GM23338 (cell line): Measurements from ENCODE around the gene USP37. TPM values are rescaled to one million over a fixed set of nuclear protein-coding genes. Genes with fewer than 3 reads are reported as not detected.

Source experiments
- ATAC-seq: fragments of 200-7000 bp; cut with Tn5 transposase; 3 replicates; pipeline ENCODE4 v1.9.1; 2020
- DNase-seq: peaks from one replicate; pipeline ENCODE4 v3.0.0-alpha.2; 2015; ENCODE audit warnings: low spot score
- H2AFZ ChIP-seq: fragments of 200-600 bp; sonication (generic); 2 replicates; pipeline ENCODE4 v1.8.0; 2016; ENCODE audit warnings: antibody characterized with exemption, mild to moderate bottlenecking, moderate library complexity
- H3F3A ChIP-seq: fragments of 200-600 bp; sonication (generic); replicated peaks from 2 replicates; pipeline ENCODE4 v1.8.0; 2017; ENCODE audit warnings: antibody characterized with exemption, mixed run types, low read depth
- H3K27ac ChIP-seq: fragments of 200-600 bp; sonication (generic); 2 replicates; pipeline ENCODE4 v1.6.1; 2016; ENCODE audit warnings: low read depth
- H3K27me3 ChIP-seq: fragments of 200-600 bp; sonication (generic); 2 replicates; pipeline ENCODE4 v1.8.0; 2016; ENCODE audit warnings: mild to moderate bottlenecking, mixed run types, moderate library complexity; ENCODE audit not compliant: insufficient read depth
- H3K36me3 ChIP-seq: fragments of 200-600 bp; sonication (generic); 2 replicates; pipeline ENCODE4 v1.8.0; 2016; ENCODE audit warnings: mild to moderate bottlenecking; ENCODE audit not compliant: insufficient read depth
- H3K4me1 ChIP-seq: fragments of 200-600 bp; sonication (generic); 2 replicates; pipeline ENCODE4 v1.8.0; 2016; ENCODE audit warnings: mild to moderate bottlenecking, moderate library complexity; ENCODE audit not compliant: insufficient read depth
- H3K4me2 ChIP-seq: fragments of 200-600 bp; sonication (generic); 2 replicates; pipeline ENCODE4 v1.7.1; 2017; ENCODE audit warnings: mixed run types
- H3K4me3 ChIP-seq: fragments of 200-600 bp; sonication (generic); 2 replicates; pipeline ENCODE4 v1.6.1; 2016; ENCODE audit warnings: mixed run types
- H3K79me2 ChIP-seq: fragments of 200-600 bp; sonication (generic); replicated peaks from 2 replicates; pipeline ENCODE4 v1.8.0; 2017; ENCODE audit warnings: mild to moderate bottlenecking; ENCODE audit not compliant: insufficient read depth
- H3K9me2 ChIP-seq: fragments of 200-600 bp; sonication (generic); 2 replicates; pipeline ENCODE4 v1.8.0; 2017; ENCODE audit not compliant: insufficient read depth
- H4K20me1 ChIP-seq: fragments of 200-600 bp; sonication (generic); replicated peaks from 2 replicates; pipeline ENCODE4 v1.8.0; 2017; ENCODE audit warnings: mild to moderate bottlenecking; ENCODE audit not compliant: insufficient read depth
- H3K27ac Mint-ChIP-seq: 2 replicates; pipeline ENCODE4 v1.8.0; 2020; ENCODE audit warnings: inconsistent platforms, mild to moderate bottlenecking, moderate library complexity, mixed read lengths
- H3K27me3 Mint-ChIP-seq: 3 replicates; pipeline ENCODE4 v1.8.0; 2022; ENCODE audit warnings: low read depth, mild to moderate bottlenecking, moderate library complexity, mixed read lengths, inconsistent platforms; ENCODE audit not compliant: insufficient read depth, poor library complexity
- H3K36me3 Mint-ChIP-seq: 3 replicates; pipeline ENCODE4 v1.8.0; 2021; ENCODE audit warnings: low read depth, mild to moderate bottlenecking, inconsistent platforms, moderate library complexity, mixed read lengths
- H3K4me1 Mint-ChIP-seq: 3 replicates; pipeline ENCODE4 v1.8.0; 2020; ENCODE audit warnings: mild to moderate bottlenecking, inconsistent platforms, mixed read lengths
- H3K4me3 Mint-ChIP-seq: 3 replicates; pipeline ENCODE4 v1.8.0; 2021; ENCODE audit warnings: moderate library complexity, mild to moderate bottlenecking, inconsistent platforms, mixed read lengths
- H3K9me3 Mint-ChIP-seq: 3 replicates; pipeline ENCODE4 v1.8.0; 2020; ENCODE audit warnings: moderate library complexity, mild to moderate bottlenecking, inconsistent platforms, mixed read lengths
- EZH2 ChIP-seq: fragments of 200-600 bp; sonication (generic); IDR thresholded peaks from one replicate; pipeline ENCODE4 v1.8.0; 2017; ENCODE audit warnings: antibody characterized with exemption, mild to moderate bottlenecking, low read depth; ENCODE audit not compliant: unreplicated experiment
- EZH2phosphoT487 ChIP-seq: fragments of 200-600 bp; sonication (generic); IDR thresholded peaks from one replicate; pipeline ENCODE4 v1.8.1; 2018; ENCODE audit warnings: antibody characterized with exemption; ENCODE audit not compliant: unreplicated experiment
- JUNB ChIP-seq: IDR thresholded peaks from one replicate; pipeline ENCODE4 v1.6.1; 2016; ENCODE audit warnings: antibody characterized with exemption; ENCODE audit not compliant: unreplicated experiment
- NANOG ChIP-seq: IDR thresholded peaks from 2 replicates; pipeline ENCODE4 v1.6.1; 2016; ENCODE audit warnings: antibody characterized with exemption, borderline replicate concordance
- POLR2AphosphoS5 ChIP-seq: IDR thresholded peaks from 2 replicates; pipeline ENCODE4 v1.6.1; 2016; ENCODE audit warnings: antibody characterized with exemption, low read depth
- STAT1 ChIP-seq: IDR thresholded peaks from one replicate; pipeline ENCODE4 v1.6.1; 2016; ENCODE audit warnings: antibody characterized with exemption; ENCODE audit not compliant: unreplicated experiment
- ZNF114 ChIP-seq: fragments of 250-450 bp; sonication (Bioruptor Pico); IDR thresholded peaks from 2 replicates; pipeline ENCODE4 v1.5.0; 2020; ENCODE audit warnings: mild to moderate bottlenecking, moderate library complexity
- ZNF331 ChIP-seq: fragments of 250-450 bp; sonication (Bioruptor Pico); IDR thresholded peaks from 2 replicates; pipeline ENCODE4 v1.5.0; 2020; ENCODE audit warnings: low read depth, mild to moderate bottlenecking, moderate library complexity
- polyA plus RNA-seq: library from polyadenylated mRNA; unstranded; fragments of >200 nt; fragmentation: Nextera tagmentation; extraction: Ambion mirVana; gene quantifications from 2 replicates; pipeline ENCODE4 v1.2.1, GENCODE V29; 2016
- total RNA-seq: library from RNA; depleted of rRNA; stranded (reverse); fragments of >200 nt; shearing (Covaris generic); gene quantifications from 2 replicates; pipeline ENCODE4 v1.2.3, GENCODE V29; 2014
- TF ChIP-seq, protein P1 (sequence below), 2 experiments: fragments of 200-600 bp in 1 of 2; sonication (generic) in 1 of 2; conservative IDR thresholded peaks; 2 replicates each; pipeline versions ENCODE4 v1.5.1 to v1.6.1; 2016 to 2017; ENCODE audit warnings: antibody characterized with exemption in 2 of 2, low read depth in 2 of 2, mild to moderate bottlenecking in 2 of 2, moderate library complexity in 1 of 2
- TF ChIP-seq, protein P2 (sequence below): IDR thresholded peaks from 2 replicates; pipeline ENCODE4 v1.6.1; 2016; ENCODE audit warnings: antibody characterized with exemption
- TF ChIP-seq, protein P3 (sequence below): IDR thresholded peaks from one replicate; pipeline ENCODE4 v1.6.1; 2018; ENCODE audit warnings: antibody characterized with exemption; ENCODE audit not compliant: unreplicated experiment

The USP37 gene
- total and polyA plus RNA-seq, 2 experiments from 2014 or later, result 8.2 to 21.0 TPM

DNA sequence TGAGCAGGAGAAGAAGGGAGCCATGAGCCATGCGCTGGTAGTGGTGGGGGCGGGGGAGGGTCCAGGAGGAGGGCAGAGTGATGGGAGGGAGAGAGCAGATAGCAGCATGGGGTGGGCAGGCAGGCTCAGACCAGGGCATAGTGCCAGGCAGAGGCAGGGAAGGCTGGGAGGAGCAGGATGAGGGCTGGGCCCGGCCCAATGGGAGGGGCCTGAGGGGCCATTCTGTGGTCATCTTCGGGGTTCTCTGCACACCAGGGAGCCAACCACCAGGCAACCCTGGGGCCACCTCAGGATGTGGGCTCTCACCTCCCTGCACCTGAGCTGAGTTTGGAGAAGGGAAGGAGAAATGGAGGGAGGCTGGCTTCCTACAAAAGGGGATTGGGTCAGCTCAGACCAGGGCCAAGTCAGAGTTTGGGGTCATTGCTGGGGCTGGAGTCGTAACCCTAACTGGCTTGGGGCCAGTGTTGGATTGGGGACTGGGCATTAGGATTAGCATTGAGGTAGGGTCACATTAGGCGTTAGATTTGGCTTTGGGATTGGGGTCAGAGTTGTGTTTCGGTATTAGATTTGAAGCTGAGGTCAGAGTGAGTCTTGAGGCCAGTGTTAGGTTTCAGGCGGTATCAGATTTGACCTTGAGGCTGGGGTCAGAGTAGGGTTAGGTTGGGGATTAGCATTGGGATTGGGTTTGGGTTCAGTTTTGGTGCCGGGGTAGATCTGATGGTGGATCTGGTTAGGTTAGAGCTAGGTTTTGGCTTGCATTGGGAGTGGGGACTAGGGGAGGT, 138.0 kb downstream of the USP37 start:
- no peaks in the 10 kb centered on the region for H3K27me3 ChIP-seq

More for the DNA sequence above, 138.0 kb downstream of the USP37 start:
- Mint-ChIP-seq H3K9me3 (no peaks in the 10 kb centered on the region), H3K4me3 (no peak overlapping the region), H3K27ac (no peak overlapping the region), H3K27me3 (peaks cover 9% of the 10 kb centered on the region), H3K36me3 (no peaks in the 10 kb centered on the region), H3K4me1 (no peaks in the 10 kb centered on the region)
- H3K27ac ChIP-seq, result no peak overlapping the region
- H3K4me1 ChIP-seq, result no peaks in the 10 kb centered on the region
- H3K4me3 ChIP-seq, result no peak overlapping the region
- H3F3A ChIP-seq, result no peaks in the 10 kb centered on the region
- TF ChIP-seq ZNF331 (CRISPR knock-in tag) (no peak), EZH2 (no peak), STAT1 (no peak), POLR2AphosphoS5 (no peak), EZH2phosphoT487 (no peak), ZNF114 (CRISPR knock-in tag) (no peak), JUNB (no peak), NANOG (no peak)
- TF ChIP-seq, protein P1, sequence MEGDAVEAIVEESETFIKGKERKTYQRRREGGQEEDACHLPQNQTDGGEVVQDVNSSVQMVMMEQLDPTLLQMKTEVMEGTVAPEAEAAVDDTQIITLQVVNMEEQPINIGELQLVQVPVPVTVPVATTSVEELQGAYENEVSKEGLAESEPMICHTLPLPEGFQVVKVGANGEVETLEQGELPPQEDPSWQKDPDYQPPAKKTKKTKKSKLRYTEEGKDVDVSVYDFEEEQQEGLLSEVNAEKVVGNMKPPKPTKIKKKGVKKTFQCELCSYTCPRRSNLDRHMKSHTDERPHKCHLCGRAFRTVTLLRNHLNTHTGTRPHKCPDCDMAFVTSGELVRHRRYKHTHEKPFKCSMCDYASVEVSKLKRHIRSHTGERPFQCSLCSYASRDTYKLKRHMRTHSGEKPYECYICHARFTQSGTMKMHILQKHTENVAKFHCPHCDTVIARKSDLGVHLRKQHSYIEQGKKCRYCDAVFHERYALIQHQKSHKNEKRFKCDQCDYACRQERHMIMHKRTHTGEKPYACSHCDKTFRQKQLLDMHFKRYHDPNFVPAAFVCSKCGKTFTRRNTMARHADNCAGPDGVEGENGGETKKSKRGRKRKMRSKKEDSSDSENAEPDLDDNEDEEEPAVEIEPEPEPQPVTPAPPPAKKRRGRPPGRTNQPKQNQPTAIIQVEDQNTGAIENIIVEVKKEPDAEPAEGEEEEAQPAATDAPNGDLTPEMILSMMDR (conservative IDR thresholded peaks at IDR 0.05; ENCODE audit: low read depth in 2 of 2), result no peak
- TF ChIP-seq, protein P2, sequence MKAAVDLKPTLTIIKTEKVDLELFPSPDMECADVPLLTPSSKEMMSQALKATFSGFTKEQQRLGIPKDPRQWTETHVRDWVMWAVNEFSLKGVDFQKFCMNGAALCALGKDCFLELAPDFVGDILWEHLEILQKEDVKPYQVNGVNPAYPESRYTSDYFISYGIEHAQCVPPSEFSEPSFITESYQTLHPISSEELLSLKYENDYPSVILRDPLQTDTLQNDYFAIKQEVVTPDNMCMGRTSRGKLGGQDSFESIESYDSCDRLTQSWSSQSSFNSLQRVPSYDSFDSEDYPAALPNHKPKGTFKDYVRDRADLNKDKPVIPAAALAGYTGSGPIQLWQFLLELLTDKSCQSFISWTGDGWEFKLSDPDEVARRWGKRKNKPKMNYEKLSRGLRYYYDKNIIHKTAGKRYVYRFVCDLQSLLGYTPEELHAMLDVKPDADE, result no peak
- TF ChIP-seq, protein P3, sequence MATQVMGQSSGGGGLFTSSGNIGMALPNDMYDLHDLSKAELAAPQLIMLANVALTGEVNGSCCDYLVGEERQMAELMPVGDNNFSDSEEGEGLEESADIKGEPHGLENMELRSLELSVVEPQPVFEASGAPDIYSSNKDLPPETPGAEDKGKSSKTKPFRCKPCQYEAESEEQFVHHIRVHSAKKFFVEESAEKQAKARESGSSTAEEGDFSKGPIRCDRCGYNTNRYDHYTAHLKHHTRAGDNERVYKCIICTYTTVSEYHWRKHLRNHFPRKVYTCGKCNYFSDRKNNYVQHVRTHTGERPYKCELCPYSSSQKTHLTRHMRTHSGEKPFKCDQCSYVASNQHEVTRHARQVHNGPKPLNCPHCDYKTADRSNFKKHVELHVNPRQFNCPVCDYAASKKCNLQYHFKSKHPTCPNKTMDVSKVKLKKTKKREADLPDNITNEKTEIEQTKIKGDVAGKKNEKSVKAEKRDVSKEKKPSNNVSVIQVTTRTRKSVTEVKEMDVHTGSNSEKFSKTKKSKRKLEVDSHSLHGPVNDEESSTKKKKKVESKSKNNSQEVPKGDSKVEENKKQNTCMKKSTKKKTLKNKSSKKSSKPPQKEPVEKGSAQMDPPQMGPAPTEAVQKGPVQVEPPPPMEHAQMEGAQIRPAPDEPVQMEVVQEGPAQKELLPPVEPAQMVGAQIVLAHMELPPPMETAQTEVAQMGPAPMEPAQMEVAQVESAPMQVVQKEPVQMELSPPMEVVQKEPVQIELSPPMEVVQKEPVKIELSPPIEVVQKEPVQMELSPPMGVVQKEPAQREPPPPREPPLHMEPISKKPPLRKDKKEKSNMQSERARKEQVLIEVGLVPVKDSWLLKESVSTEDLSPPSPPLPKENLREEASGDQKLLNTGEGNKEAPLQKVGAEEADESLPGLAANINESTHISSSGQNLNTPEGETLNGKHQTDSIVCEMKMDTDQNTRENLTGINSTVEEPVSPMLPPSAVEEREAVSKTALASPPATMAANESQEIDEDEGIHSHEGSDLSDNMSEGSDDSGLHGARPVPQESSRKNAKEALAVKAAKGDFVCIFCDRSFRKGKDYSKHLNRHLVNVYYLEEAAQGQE, result no peak
- no peaks in the 10 kb centered on the region for H4K20me1 ChIP-seq
- no peaks in the 10 kb centered on the region for H3K36me3 ChIP-seq
- ATAC-seq (no peak), DNase-seq (no peak)
- no peak overlapping the region for H3K4me2 ChIP-seq
- no peak overlapping the region for H2AFZ ChIP-seq
- H3K79me2 ChIP-seq, result no peaks in the 10 kb centered on the region
- no peaks in the 10 kb centered on the region for H3K9me2 ChIP-seq
